Effector memory CD8-positive, alpha-beta T cell (primary cell): Measurements from ENCODE around the gene DLL4.

Source experiments
- ATAC-seq: fragments of 150-1000 bp; cut with Tn5 transposase; replicated peaks from 2 replicates; pipeline ENCODE4 v1.10.0; 2021; ENCODE audit warnings: mild to moderate bottlenecking, moderate library complexity
- DNase-seq, 3 experiments: peaks; one replicate each; pipeline ENCODE4 v3.0.0; 2021
- H3K27ac Mint-ChIP-seq, 2 donors: one replicate each; pipeline ENCODE4 v1.8.0; 2022; ENCODE audit warnings: mild to moderate bottlenecking in 2 of 2, mixed read lengths in 2 of 2, moderate library complexity in 2 of 2
- H3K27me3 Mint-ChIP-seq, 2 donors: one replicate each; pipeline ENCODE4 v1.8.0; 2022; ENCODE audit warnings: mixed read lengths in 2 of 2
- H3K36me3 Mint-ChIP-seq: one replicate; pipeline ENCODE4 v1.8.0; 2022; ENCODE audit warnings: mild to moderate bottlenecking, moderate library complexity, mixed read lengths; ENCODE audit not compliant: insufficient read depth
- H3K4me1 Mint-ChIP-seq, 2 donors: one replicate each; pipeline ENCODE4 v1.8.0; 2022; ENCODE audit warnings: low read depth in 2 of 2, mixed read lengths in 2 of 2
- H3K4me3 Mint-ChIP-seq, 2 donors: one replicate each; pipeline ENCODE4 v1.8.0; 2022; ENCODE audit warnings: mild to moderate bottlenecking in 2 of 2, mixed read lengths in 2 of 2, moderate library complexity in 2 of 2
- H3K9me3 Mint-ChIP-seq, 2 donors: one replicate each; pipeline ENCODE4 v1.8.0; 2022; ENCODE audit warnings: mixed read lengths in 2 of 2
- total RNA-seq, 9 experiments: gene quantifications; one replicate each; lab custom pipeline; 2026; lab: John Stamatoyannopoulos, UW

The DLL4 gene
- 0 to 0.75 (median 0.06) reads per million in 9 experiments for total RNA-seq

GRCh38 chr15:40928821-40929659, at the start of gene DLL4:
TSS of gene DLL4 (plus strand) at chr15:40929340. CDS start at chr15:40929669, 329 bp downstream.
- Mint-ChIP-seq H3K27ac (peak within 1 kb of the TSS; percentile 25 to 38), H3K9me3 (no peaks in the 10 kb centered on the region), H3K4me1 (peaks cover 28 to 46% of the 10 kb centered on the region in 2 donors), H3K4me3 (peak within 1 kb of the TSS; percentile 75 to 81), H3K36me3 (peaks cover 2% of the 10 kb centered on the region), H3K27me3 (peaks cover 60 to 94% of the 10 kb centered on the region in 2 donors)
- no peak for DNase-seq
- peak; percentile 45 for ATAC-seq

- DNase-seq (no peak), ATAC-seq (no peak)
- Mint-ChIP-seq H3K27ac (no peak overlapping the region), H3K36me3 (no peaks in the 10 kb centered on the region), H3K4me3 (no peak overlapping the region), H3K4me1 (peaks cover under 1 to 6% of the 10 kb centered on the region in 2 donors), H3K27me3 (peaks cover 0 to under 1% of the 10 kb centered on the region in 2 donors), H3K9me3 (no peaks in the 10 kb centered on the region)
Measured at GRCh38 chr15:40879609-40880008, 49.5 kb upstream of the DLL4 start.

- no peaks in the 10 kb centered on the region for H3K36me3 Mint-ChIP-seq
- ATAC-seq (no peak), DNase-seq (no peak)
- no peak overlapping the region for H3K27ac Mint-ChIP-seq
- no peaks in the 10 kb centered on the region for H3K9me3 Mint-ChIP-seq
- H3K4me3 Mint-ChIP-seq, result no peak overlapping the region
- no peaks in the 10 kb centered on the region for H3K27me3 Mint-ChIP-seq
- H3K4me1 Mint-ChIP-seq, result peaks cover 7 to 14% of the 10 kb centered on the region in 2 donors
Measured at GRCh38 chr15:40881351-40881750, 47.8 kb upstream of the DLL4 start.

- no peaks in the 10 kb centered on the region for H3K36me3 Mint-ChIP-seq
- H3K27me3 Mint-ChIP-seq, result no peaks in the 10 kb centered on the region
- H3K27ac Mint-ChIP-seq, result peak overlapping the region in 1 of 2 donors; percentile 39
- no peak overlapping the region for H3K4me3 Mint-ChIP-seq
- ATAC-seq (no peak), DNase-seq (no peak)
- H3K9me3 Mint-ChIP-seq, result no peaks in the 10 kb centered on the region
- H3K4me1 Mint-ChIP-seq, result peaks cover 7 to 17% of the 10 kb centered on the region in 2 donors
Measured at GRCh38 chr15:40886586-40886985, 42.6 kb upstream of the DLL4 start.

DNA sequence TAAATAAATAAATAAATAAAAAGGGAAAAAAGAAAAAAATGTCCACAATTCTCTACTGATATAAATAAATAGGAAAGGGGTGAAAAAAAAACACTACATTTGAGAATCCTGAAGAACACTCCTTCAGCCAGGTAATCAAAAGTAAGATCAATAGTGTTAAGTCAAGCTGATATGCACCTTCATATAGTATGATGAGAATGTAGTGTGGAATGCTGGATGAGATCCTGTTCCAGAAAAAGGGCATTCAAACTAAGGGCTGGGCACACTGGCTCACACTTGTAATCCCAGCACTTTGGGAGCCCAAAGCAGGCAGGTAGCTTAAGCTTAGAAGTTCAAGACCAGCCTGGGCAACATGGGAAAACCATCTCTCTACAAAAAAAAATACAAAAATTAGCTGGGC, 40.0 kb upstream of the DLL4 start:
- H3K36me3 Mint-ChIP-seq, result peaks cover 8% of the 10 kb centered on the region
- no peaks in the 10 kb centered on the region for H3K9me3 Mint-ChIP-seq
- ATAC-seq (no peak), DNase-seq (no peak)
- no peaks in the 10 kb centered on the region for H3K27me3 Mint-ChIP-seq
- H3K27ac Mint-ChIP-seq, result no peak overlapping the region
- H3K4me1 Mint-ChIP-seq, result peaks cover 13 to 34% of the 10 kb centered on the region in 2 donors
- no peak overlapping the region for H3K4me3 Mint-ChIP-seq

DNA sequence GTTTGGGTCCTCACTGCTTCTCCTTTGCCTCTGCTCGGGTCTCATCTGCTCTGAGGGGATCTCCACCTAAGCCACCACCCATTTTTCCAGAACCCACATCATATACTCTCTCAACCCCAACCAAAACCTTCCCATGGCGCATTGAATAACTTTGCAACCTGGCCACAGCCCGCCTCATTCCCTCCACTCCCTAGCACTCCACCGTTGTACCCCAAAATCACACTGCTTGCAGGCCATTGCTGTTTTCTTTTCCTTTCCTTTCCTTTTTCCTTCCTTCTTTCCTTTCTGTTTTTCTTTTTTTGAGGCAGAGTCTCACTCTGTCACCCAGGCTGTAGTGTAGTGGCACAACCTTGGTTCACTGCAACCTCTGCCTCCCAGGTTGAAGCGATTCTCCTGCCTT, 38.0 kb upstream of the DLL4 start:
- Mint-ChIP-seq H3K36me3 (peaks cover 19% of the 10 kb centered on the region), H3K9me3 (no peaks in the 10 kb centered on the region), H3K27ac (peak overlapping the region in 1 of 2 donors; percentile 33), H3K4me1 (peaks cover 21 to 39% of the 10 kb centered on the region in 2 donors), H3K4me3 (no peak overlapping the region), H3K27me3 (no peaks in the 10 kb centered on the region)
- DNase-seq, result no peak
- ATAC-seq, result no peak

GRCh38 chr15:40891810-40892446, 37.2 kb upstream of the DLL4 start:
- DNase-seq (peak; percentile 20 to 35 (median 28)), ATAC-seq (no peak)
- Mint-ChIP-seq H3K27ac (peak overlapping the region; percentile 20 to 33), H3K36me3 (peaks cover 27% of the 10 kb centered on the region), H3K4me3 (peak overlapping the region in 1 of 2 donors; percentile 18), H3K4me1 (peaks cover 24 to 36% of the 10 kb centered on the region in 2 donors), H3K9me3 (no peaks in the 10 kb centered on the region), H3K27me3 (no peaks in the 10 kb centered on the region)

DNA sequence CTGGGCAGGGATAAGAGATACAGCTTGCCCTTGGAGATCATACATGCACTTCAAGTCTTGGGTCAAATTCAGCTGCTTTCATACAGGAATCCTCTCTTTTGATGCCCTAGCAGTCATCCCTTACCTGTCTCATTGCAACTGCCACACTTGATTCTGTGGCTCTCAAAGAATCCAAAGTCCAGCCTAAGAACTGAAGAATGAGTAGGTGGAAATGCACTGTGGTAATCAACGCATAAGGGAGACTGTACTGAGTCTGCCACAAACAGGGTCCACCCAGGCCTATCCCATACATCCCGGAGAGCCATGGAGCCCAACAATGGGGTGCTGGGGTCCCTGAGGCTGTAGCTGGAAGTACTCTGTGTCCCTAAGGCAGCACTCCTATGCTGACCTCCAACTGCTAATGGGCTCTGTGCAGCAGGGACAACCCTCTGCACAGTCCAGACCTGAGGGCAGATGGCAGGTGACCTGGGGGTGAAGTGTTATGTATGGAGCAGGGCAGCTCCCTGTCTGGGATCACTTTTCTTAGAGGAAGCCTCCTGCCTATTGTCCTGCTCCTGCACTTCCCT, 36.6 kb upstream of the DLL4 start:
- H3K36me3 Mint-ChIP-seq, result peaks cover 33% of the 10 kb centered on the region
- no peaks in the 10 kb centered on the region for H3K9me3 Mint-ChIP-seq
- peak overlapping the region in 1 of 2 donors; percentile 20 for H3K27ac Mint-ChIP-seq
- no peaks in the 10 kb centered on the region for H3K27me3 Mint-ChIP-seq
- peaks cover 28 to 37% of the 10 kb centered on the region in 2 donors for H3K4me1 Mint-ChIP-seq
- ATAC-seq, result no peak
- no peak for DNase-seq
- peak overlapping the region in 1 of 2 donors; percentile 99 for H3K4me3 Mint-ChIP-seq

GRCh38 chr15:40893019-40893670, 36.0 kb upstream of the DLL4 start:
- DNase-seq, result peak in 2 of 3 experiments; percentile 23 to 26

DNA sequence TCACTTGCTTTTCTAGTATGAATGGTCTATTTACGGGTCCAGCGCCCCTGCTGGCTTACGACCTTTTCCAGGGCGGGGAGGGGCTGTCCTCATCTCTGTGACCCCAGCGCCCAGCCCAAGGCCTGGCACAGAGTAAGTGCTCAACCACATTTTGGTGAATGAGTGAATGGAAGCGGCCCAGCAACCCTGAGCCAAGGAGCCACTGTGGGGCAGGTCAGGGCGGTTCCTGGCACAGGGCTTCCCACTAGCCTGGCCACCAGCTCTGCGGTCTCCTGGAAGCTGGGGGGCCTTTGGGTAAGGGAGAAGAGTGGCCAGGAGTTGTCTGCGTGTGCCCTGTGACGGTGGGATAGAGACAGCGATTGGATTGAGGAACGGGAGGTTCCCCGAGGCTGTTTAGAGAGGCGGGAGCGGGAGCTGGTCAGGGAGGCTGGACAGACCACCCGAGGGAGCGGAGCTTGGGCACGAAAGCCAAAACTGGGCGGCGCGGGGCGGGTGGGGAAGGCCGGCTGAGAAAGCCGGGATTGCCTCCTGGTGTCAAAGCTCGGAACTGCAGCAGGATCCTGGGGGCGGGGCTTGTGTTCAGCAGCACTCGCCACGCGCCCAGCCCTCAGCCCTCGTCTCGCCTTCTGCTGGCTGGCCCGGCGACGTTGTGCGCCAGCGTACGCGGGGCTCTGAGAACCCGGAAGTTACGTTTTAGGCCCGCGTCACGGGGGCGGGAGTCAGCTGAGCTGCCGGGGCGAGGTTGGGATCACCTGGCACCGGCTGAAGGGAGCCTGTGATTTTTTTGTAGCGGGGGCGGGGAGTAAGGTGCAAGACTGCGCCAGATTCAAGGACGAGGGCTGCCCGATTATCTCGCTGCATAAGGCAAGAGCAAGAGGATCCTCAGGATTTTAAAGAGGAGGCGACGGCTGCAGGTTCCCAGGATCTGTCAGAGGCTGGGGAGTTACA, 35.1 kb upstream of the DLL4 start, which contains the start of gene VPS18:
Gene VPS18, plus strand, starts transcription at position 718 of the 948 bp plus-strand sequence. CDS start 319 bp downstream, outside the sequence.
- Mint-ChIP-seq H3K36me3 (peaks cover 46% of the 10 kb centered on the region), H3K4me1 (peaks cover 34 to 38% of the 10 kb centered on the region in 2 donors), H3K27me3 (no peaks in the 10 kb centered on the region), H3K27ac (peak within 1 kb of the TSS; percentile 98 to 99), H3K9me3 (no peaks in the 10 kb centered on the region), H3K4me3 (peak within 1 kb of the TSS; percentile 99)
- ATAC-seq, result peak; percentile 94
- peak; percentile 99 to 100 (median 99) for DNase-seq

More at GRCh38 chr15:40893019-40893670, 36.0 kb upstream of the DLL4 start:
- peaks cover 39% of the 10 kb centered on the region for H3K36me3 Mint-ChIP-seq
- no peaks in the 10 kb centered on the region for H3K27me3 Mint-ChIP-seq
- no peaks in the 10 kb centered on the region for H3K9me3 Mint-ChIP-seq
- H3K4me1 Mint-ChIP-seq, result peaks cover 34 to 37% of the 10 kb centered on the region in 2 donors
- H3K4me3 Mint-ChIP-seq, result peak overlapping the region; percentile 99
- peak; percentile 30 for ATAC-seq
- peak overlapping the region in 1 of 2 donors; percentile 99 for H3K27ac Mint-ChIP-seq

DNA sequence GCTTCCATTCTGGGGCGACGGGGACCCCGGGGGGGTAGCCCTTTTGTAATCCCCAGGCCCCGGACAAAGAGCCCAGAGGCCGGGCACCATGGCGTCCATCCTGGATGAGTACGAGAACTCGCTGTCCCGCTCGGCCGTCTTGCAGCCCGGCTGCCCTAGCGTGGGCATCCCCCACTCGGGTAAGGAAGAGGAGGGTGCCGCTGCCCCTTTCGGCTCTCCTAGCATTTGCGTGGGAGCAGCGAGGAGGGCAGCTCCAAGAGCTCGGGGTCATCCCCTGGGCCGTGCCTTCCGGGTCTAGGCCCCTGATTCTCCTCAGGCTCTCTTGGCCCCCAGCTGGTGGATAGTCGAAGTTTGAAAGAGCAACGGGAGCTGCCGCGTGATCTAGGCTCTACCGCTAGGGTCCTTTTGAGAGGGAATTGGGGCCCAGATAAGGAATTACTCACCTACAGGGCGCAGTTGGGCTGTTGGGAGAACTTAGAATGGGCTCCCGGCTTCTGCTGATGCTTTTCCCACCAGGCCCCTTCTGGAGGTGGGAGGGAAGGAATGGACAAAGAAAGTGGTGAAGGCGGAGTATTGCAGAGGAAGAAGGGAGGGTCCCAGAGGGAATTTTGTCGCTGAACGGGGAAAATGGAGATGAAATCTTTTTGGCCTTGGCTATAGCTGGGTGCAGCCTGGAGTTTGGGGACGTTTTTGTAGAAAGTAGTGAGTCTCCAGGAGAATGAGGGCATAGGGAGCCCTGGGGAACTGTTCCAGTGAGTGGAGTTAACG, 34.3 kb upstream of the DLL4 start:
- Mint-ChIP-seq H3K4me3 (peak overlapping the region; percentile 99), H3K36me3 (peaks cover 54% of the 10 kb centered on the region), H3K4me1 (peaks cover 34 to 38% of the 10 kb centered on the region in 2 donors), H3K9me3 (no peaks in the 10 kb centered on the region), H3K27ac (peak overlapping the region; percentile 98 to 99), H3K27me3 (no peaks in the 10 kb centered on the region)
- ATAC-seq, result peak; percentile 57
- peak; percentile 54 to 58 (median 55) for DNase-seq
